Activated CD4-positive, alpha-beta T cell treated with anti-CD3 and anti-CD28 coated beads, Interleukin-2, amount 10 ng/mL, durations not matched to agents 24 days and 14 days (primary cell): ENCODE measurements around the gene DNAH9. TPM values are rescaled to one million over a fixed set of nuclear protein-coding genes. Genes with fewer than 3 reads are reported as not detected.

Source experiments
- DNase-seq: peaks from one replicate; pipeline ENCODE4 v3.0.0; 2022
- H3K27ac Mint-ChIP-seq: one replicate; pipeline ENCODE4 v1.8.0; 2022; ENCODE audit warnings: mild to moderate bottlenecking, mixed read lengths
- H3K27me3 Mint-ChIP-seq: one replicate; pipeline ENCODE4 v1.8.0; 2022; ENCODE audit warnings: mixed read lengths
- H3K36me3 Mint-ChIP-seq: one replicate; pipeline ENCODE4 v1.8.0; 2022; ENCODE audit warnings: low read depth, mild to moderate bottlenecking, mixed read lengths
- H3K4me1 Mint-ChIP-seq: one replicate; pipeline ENCODE4 v1.8.0; 2021; ENCODE audit warnings: mixed read lengths
- H3K4me3 Mint-ChIP-seq: one replicate; pipeline ENCODE4 v1.8.0; 2022; ENCODE audit warnings: mild to moderate bottlenecking, moderate library complexity, mixed read lengths
- H3K9me3 Mint-ChIP-seq: one replicate; pipeline ENCODE4 v1.8.0; 2021; ENCODE audit warnings: mixed read lengths
- intact Hi-C: fragments of 100-400 bp; cut with micrococcal nuclease; formaldehyde crosslinking; loops from one replicate; pipeline ENCODE4 v1.15.1; 2023
- total RNA-seq: library from RNA; stranded (reverse); gene quantifications from 2 replicates; pipeline ENCODE4 v1.2.3, GENCODE V29; 2022

The DNAH9 gene
- total RNA-seq, 1 donor from 2014 or later: not detected

DNA sequence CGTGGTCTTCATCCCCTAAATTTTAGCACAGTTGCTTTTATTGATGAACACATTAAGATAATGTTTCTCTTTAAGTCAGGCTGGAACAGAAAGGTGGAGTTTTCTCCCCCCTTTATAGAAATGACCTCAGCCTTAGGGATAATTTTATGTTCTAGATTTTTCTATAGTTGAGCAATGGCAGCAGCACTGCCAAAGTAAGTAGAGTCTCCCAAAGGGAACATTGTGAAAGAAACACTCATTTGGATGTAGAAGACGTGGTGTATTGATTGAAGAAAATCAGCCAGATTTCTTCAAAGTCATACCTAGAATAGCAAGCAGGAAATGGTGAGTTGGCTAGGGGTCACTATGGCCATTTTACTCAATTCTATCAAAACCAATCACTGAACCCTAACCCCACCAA is 122.5 kb downstream of the DNAH9 start:
- no peaks in the 10 kb centered on the region for H3K27me3 Mint-ChIP-seq
- peaks cover 4% of the 10 kb centered on the region for H3K9me3 Mint-ChIP-seq
- H3K4me3 Mint-ChIP-seq: no peak overlapping the region
- no peaks in the 10 kb centered on the region for H3K36me3 Mint-ChIP-seq
- H3K4me1 Mint-ChIP-seq: no peaks in the 10 kb centered on the region
- intact Hi-C loops: no loop called here
- no peak for DNase-seq
- no peak overlapping the region for H3K27ac Mint-ChIP-seq

- no peak overlapping the region for H3K27ac Mint-ChIP-seq
Observed at GRCh38 chr17:11730747-11731146, 132.5 kb downstream of the DNAH9 start.

GRCh38 chr17:11736613-11737312 is 138.5 kb downstream of the DNAH9 start:
- DNase-seq: no peak
- no peaks in the 10 kb centered on the region for H3K27me3 Mint-ChIP-seq
- H3K4me3 Mint-ChIP-seq: no peak overlapping the region
- no peaks in the 10 kb centered on the region for H3K4me1 Mint-ChIP-seq
- no peak overlapping the region for H3K27ac Mint-ChIP-seq
- H3K36me3 Mint-ChIP-seq: no peaks in the 10 kb centered on the region
- intact Hi-C loops: no loop called here
- H3K9me3 Mint-ChIP-seq: peaks cover 1% of the 10 kb centered on the region

More at GRCh38 chr17:11730747-11731146, 132.5 kb downstream of the DNAH9 start:
- Mint-ChIP-seq H3K4me1 (no peaks in the 10 kb centered on the region), H3K9me3 (peaks cover 15% of the 10 kb centered on the region), H3K36me3 (no peaks in the 10 kb centered on the region), H3K4me3 (no peak overlapping the region), H3K27me3 (no peaks in the 10 kb centered on the region)
- intact Hi-C loops: no loop called here
- peak; percentile 2 for DNase-seq

GRCh38 chr17:11737313-11737679 is 139.0 kb downstream of the DNAH9 start:
- no peak for DNase-seq
- no peak overlapping the region for H3K4me3 Mint-ChIP-seq
- intact Hi-C loops: no loop called here
- H3K4me1 Mint-ChIP-seq: no peaks in the 10 kb centered on the region
- H3K27me3 Mint-ChIP-seq: no peaks in the 10 kb centered on the region
- no peak overlapping the region for H3K27ac Mint-ChIP-seq
- no peaks in the 10 kb centered on the region for H3K36me3 Mint-ChIP-seq
- no peaks in the 10 kb centered on the region for H3K9me3 Mint-ChIP-seq

DNA sequence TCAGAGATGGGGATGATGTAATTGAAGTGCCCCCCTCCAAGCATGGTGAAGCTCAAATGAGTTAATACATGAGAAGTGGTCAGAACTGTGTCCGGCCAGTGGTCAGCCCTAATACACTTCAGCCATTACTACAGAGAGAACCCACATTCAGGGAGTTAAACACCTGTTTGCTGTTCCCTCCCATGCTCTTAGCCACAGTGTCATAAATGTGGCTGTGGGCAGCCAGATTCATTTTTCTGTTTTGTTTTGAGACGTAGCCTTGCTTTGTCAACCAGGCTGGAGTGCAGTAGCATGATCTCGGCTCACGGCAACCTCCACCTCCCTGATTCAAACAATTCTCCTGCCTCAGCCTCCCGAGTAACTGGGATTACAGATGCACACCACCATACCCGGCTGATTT is 139.9 kb downstream of the DNAH9 start:
- no peaks in the 10 kb centered on the region for H3K27me3 Mint-ChIP-seq
- no peak overlapping the region for H3K4me3 Mint-ChIP-seq
- intact Hi-C loops: no loop called here
- H3K27ac Mint-ChIP-seq: no peak overlapping the region
- H3K36me3 Mint-ChIP-seq: no peaks in the 10 kb centered on the region
- no peak for DNase-seq
- no peaks in the 10 kb centered on the region for H3K9me3 Mint-ChIP-seq
- H3K4me1 Mint-ChIP-seq: no peaks in the 10 kb centered on the region

DNA sequence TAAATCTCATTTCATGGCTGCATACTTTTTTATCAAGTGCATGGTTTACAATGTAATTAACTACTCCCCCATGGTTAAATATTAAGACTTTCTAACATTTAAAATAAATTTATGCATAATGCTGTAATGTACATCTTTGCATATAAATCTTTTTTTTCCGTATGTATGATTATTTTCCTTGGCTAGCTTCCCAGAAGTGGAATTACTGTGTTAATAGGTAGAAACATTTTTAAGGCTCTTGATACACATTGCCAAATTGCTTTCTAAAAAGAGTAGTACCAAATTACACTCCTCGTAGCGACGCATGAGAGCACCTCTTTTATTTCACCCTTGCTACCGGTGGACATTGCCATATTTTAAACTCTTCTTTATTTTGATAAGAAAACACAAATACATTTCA is 141.1 kb downstream of the DNAH9 start:
- no peak for DNase-seq
- Mint-ChIP-seq H3K9me3 (peaks cover under 1% of the 10 kb centered on the region), H3K27me3 (no peaks in the 10 kb centered on the region), H3K4me1 (no peaks in the 10 kb centered on the region), H3K36me3 (no peaks in the 10 kb centered on the region), H3K4me3 (no peak overlapping the region), H3K27ac (no peak overlapping the region)
- intact Hi-C loops: no loop called here

GRCh38 chr17:11739848-11740247 is 141.6 kb downstream of the DNAH9 start:
- H3K27ac Mint-ChIP-seq: no peak overlapping the region
- H3K9me3 Mint-ChIP-seq: peaks cover 4% of the 10 kb centered on the region
- H3K4me1 Mint-ChIP-seq: no peaks in the 10 kb centered on the region
- H3K4me3 Mint-ChIP-seq: no peak overlapping the region
- no peak for DNase-seq
- no peaks in the 10 kb centered on the region for H3K27me3 Mint-ChIP-seq
- no peaks in the 10 kb centered on the region for H3K36me3 Mint-ChIP-seq
- intact Hi-C loops: no loop called here

GRCh38 chr17:11742886-11743285 is 144.6 kb downstream of the DNAH9 start:
- no peak overlapping the region for H3K27ac Mint-ChIP-seq
- no peak for DNase-seq
- intact Hi-C loops: no loop called here

DNA sequence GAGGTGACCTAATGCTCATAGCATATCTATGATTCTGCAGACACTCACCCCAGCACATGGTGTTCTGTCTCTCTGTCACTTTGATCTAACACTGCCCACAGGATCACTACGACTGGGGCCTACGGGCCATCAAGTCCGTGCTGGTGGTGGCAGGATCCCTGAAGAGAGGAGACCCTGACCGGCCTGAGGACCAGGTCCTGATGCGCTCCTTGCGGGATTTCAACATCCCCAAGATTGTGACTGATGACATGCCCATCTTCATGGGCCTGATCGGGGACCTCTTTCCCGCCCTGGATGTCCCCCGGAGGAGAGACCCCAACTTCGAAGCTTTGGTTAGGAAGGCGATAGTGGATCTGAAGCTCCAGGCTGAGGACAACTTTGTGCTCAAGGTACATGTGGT is 146.4 kb downstream of the DNAH9 start:
- no peak for DNase-seq
- Mint-ChIP-seq H3K27me3 (no peaks in the 10 kb centered on the region), H3K27ac (no peak overlapping the region), H3K4me1 (no peaks in the 10 kb centered on the region), H3K4me3 (no peak overlapping the region), H3K9me3 (peaks cover 17% of the 10 kb centered on the region), H3K36me3 (no peaks in the 10 kb centered on the region)
- intact Hi-C loops: no loop called here

More at GRCh38 chr17:11742886-11743285, 144.6 kb downstream of the DNAH9 start:
- no peaks in the 10 kb centered on the region for H3K27me3 Mint-ChIP-seq
- H3K4me1 Mint-ChIP-seq: no peaks in the 10 kb centered on the region
- peaks cover 17% of the 10 kb centered on the region for H3K9me3 Mint-ChIP-seq
- H3K4me3 Mint-ChIP-seq: no peak overlapping the region
- H3K36me3 Mint-ChIP-seq: no peaks in the 10 kb centered on the region

GRCh38 chr17:11747441-11747840 is 149.2 kb downstream of the DNAH9 start:
- Mint-ChIP-seq H3K27me3 (no peaks in the 10 kb centered on the region), H3K36me3 (no peaks in the 10 kb centered on the region), H3K27ac (no peak overlapping the region), H3K9me3 (peaks cover 17% of the 10 kb centered on the region), H3K4me3 (no peak overlapping the region), H3K4me1 (no peaks in the 10 kb centered on the region)
- DNase-seq: no peak
- intact Hi-C loops: no loop called here

DNA sequence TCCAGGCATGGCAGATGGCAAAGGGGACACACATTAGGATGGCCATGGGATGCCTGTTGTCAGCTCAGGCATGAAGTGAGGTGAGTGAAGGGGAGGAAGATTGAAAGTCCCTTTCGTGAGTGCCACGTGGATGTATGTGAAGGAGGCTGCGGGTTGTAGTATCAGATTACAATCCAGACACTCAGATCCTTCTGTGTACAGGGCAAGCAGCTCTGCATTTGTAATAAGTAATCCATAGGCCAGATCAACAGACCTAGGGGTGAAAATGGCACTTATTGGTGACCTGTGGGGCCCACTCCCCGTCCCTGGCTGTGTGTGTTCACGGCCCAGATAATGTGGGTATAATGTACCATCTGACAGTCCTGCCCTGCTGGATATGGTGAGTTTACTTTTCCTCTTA is 159.5 kb downstream of the DNAH9 start:
- Mint-ChIP-seq H3K4me1 (no peaks in the 10 kb centered on the region), H3K27ac (no peak overlapping the region), H3K9me3 (no peaks in the 10 kb centered on the region), H3K36me3 (no peaks in the 10 kb centered on the region), H3K4me3 (no peak overlapping the region), H3K27me3 (no peaks in the 10 kb centered on the region)
- DNase-seq: no peak
- intact Hi-C loops: no loop called here

GRCh38 chr17:11768106-11768505 is 169.8 kb downstream of the DNAH9 start:
- Mint-ChIP-seq H3K27me3 (no peaks in the 10 kb centered on the region), H3K27ac (no peak overlapping the region), H3K36me3 (no peaks in the 10 kb centered on the region), H3K9me3 (no peaks in the 10 kb centered on the region), H3K4me3 (no peak overlapping the region), H3K4me1 (no peaks in the 10 kb centered on the region)
- DNase-seq: no peak
- intact Hi-C loops: no loop called here

DNA sequence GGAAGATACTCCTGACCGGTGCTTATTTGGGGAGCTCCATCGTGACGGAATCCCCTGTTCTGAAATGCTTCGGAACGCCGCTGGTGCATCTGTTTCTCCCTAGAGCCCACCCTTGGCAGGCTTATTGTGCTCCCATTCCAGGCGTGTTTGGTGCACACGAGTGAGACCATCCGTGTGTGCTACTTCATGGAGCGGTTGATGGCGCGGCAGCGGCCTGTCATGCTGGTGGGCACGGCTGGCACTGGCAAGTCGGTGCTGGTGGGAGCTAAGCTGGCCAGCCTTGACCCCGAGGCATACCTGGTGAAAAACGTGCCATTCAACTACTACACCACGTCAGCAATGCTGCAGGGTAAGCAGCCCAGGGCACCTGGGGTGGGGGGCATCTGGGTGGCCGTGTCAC is 170.7 kb downstream of the DNAH9 start:
- intact Hi-C loops: no loop called here
- no peaks in the 10 kb centered on the region for H3K36me3 Mint-ChIP-seq
- no peak overlapping the region for H3K4me3 Mint-ChIP-seq
- no peak for DNase-seq
- no peaks in the 10 kb centered on the region for H3K27me3 Mint-ChIP-seq
- H3K27ac Mint-ChIP-seq: no peak overlapping the region
- no peaks in the 10 kb centered on the region for H3K4me1 Mint-ChIP-seq
- no peaks in the 10 kb centered on the region for H3K9me3 Mint-ChIP-seq

DNA sequence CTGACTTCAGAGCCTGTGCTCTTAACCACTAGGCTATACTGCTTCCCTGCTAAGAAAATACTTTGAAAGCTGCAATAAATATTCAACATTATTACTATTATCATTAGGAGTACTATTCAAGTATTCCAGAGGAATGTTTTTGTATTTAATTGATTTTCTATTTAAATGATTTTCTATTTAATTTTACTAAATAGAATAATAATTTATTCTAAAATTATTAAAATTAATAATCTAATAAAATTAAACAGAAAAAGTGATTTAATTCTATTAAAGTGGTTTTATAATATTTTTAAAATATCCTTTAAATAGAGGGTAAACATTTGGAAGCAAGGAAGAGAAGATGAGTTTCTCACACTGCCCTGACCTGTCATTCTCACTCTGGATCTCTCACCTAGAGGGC is 173.8 kb downstream of the DNAH9 start:
- no peaks in the 10 kb centered on the region for H3K36me3 Mint-ChIP-seq
- no peaks in the 10 kb centered on the region for H3K4me1 Mint-ChIP-seq
- peaks cover 4% of the 10 kb centered on the region for H3K9me3 Mint-ChIP-seq
- intact Hi-C loops: no loop called here
- no peak overlapping the region for H3K4me3 Mint-ChIP-seq
- no peaks in the 10 kb centered on the region for H3K27me3 Mint-ChIP-seq
- H3K27ac Mint-ChIP-seq: no peak overlapping the region
- DNase-seq: no peak

DNA sequence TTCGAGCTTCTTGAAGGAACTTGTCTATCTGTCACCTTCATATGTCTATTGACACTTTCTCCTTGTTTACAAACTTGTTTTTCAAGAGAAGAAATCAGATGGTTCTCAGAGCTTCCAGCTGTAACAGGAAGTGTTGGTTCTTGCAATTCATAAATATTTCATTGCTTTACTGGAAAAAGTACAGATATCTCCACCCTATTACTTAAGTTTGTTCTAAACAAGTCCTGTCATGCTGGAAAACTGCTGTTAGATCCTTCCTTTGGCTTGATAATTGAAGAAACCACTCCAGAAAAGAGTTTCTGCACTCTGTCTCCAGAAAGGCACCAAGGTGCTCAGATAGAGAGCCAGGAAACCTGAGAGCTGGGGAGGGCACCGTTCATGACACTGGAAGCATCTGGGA is 181.6 kb downstream of the DNAH9 start:
- no peak overlapping the region for H3K4me3 Mint-ChIP-seq
- H3K27me3 Mint-ChIP-seq: no peaks in the 10 kb centered on the region
- no peak overlapping the region for H3K27ac Mint-ChIP-seq
- no peak for DNase-seq
- H3K9me3 Mint-ChIP-seq: peaks cover 28% of the 10 kb centered on the region
- no peaks in the 10 kb centered on the region for H3K36me3 Mint-ChIP-seq
- intact Hi-C loops: no loop called here
- H3K4me1 Mint-ChIP-seq: no peaks in the 10 kb centered on the region
